Smooth muscle cell (in vitro differentiated cells): ENCODE results near the gene CAMSAP1. TPM values are rescaled to one million over a fixed set of nuclear protein-coding genes. Genes with fewer than 3 reads are reported as not detected.

Source experiments
- DNase-seq: peaks from one replicate; lab custom pipeline; 2025; ENCODE audit not compliant: unreplicated experiment; lab: John Stamatoyannopoulos, UW
- H2AFZ ChIP-seq: fragments of 200-600 bp; sonication (generic); 2 replicates; pipeline ENCODE4 v1.6.0; 2016; ENCODE audit warnings: antibody characterized with exemption, low read depth, mild to moderate bottlenecking
- H3F3A ChIP-seq: fragments of 200-600 bp; sonication (generic); 2 replicates; pipeline ENCODE4 v1.6.0; 2017; ENCODE audit warnings: antibody characterized with exemption, low read depth
- H3K27ac ChIP-seq: fragments of 200-600 bp; sonication (generic); 2 replicates; pipeline ENCODE4 v1.5.1; 2016; ENCODE audit warnings: low read depth, mild to moderate bottlenecking
- H3K27me3 ChIP-seq: fragments of 200-600 bp; sonication (generic); 2 replicates; pipeline ENCODE4 v1.6.1; 2016; ENCODE audit warnings: low read depth, mild to moderate bottlenecking
- H3K36me3 ChIP-seq: fragments of 200-600 bp; sonication (generic); 2 replicates; pipeline ENCODE4 v1.5.1; 2016; ENCODE audit warnings: low read depth
- H3K4me1 ChIP-seq: fragments of 200-600 bp; sonication (generic); 2 replicates; pipeline ENCODE4 v1.5.1; 2016; ENCODE audit warnings: low read depth
- H3K4me2 ChIP-seq: fragments of 200-600 bp; sonication (generic); 2 replicates; pipeline ENCODE4 v1.6.0; 2016; ENCODE audit warnings: mild to moderate bottlenecking
- H3K4me3 ChIP-seq: fragments of 200-600 bp; sonication (generic); 2 replicates; pipeline ENCODE4 v1.5.1; 2016; ENCODE audit warnings: mild to moderate bottlenecking
- H3K79me2 ChIP-seq: fragments of 200-600 bp; sonication (generic); 2 replicates; pipeline ENCODE4 v1.6.0; 2016; ENCODE audit warnings: low read depth, mild to moderate bottlenecking
- H3K9ac ChIP-seq: fragments of 200-600 bp; sonication (generic); 2 replicates; pipeline ENCODE4 v1.6.0; 2016; ENCODE audit warnings: low read depth
- H3K9me3 ChIP-seq: fragments of 200-600 bp; sonication (generic); replicated peaks from 2 replicates; pipeline ENCODE4 v1.5.1; 2016; ENCODE audit warnings: low read depth
- H4K20me1 ChIP-seq: fragments of 200-600 bp; sonication (generic); 2 replicates; pipeline ENCODE4 v1.6.0; 2016; ENCODE audit warnings: low read depth
- CTCF ChIP-seq: fragments of 200-600 bp; sonication (generic); IDR thresholded peaks from 2 replicates; pipeline ENCODE4 v1.5.1; 2017; ENCODE audit warnings: borderline replicate concordance, mild to moderate bottlenecking, antibody characterized with exemption; ENCODE audit not compliant: insufficient read depth, poor library complexity, severe bottlenecking
- WGBS: methylation state at CpG from one replicate; pipeline ENCODE4 v1.1.7; 2016; ENCODE audit warnings: low lambda C conversion rate; 5-methylcytosine and 5-hydroxymethylcytosine counted together
- polyA plus RNA-seq: library from polyadenylated mRNA; unstranded; fragments of >200 nt; fragmentation: Nextera tagmentation; extraction: Ambion mirVana; gene quantifications from 2 replicates; pipeline ENCODE4 v1.2.1, GENCODE V29; 2016
- total RNA-seq: library from RNA; depleted of rRNA; stranded (reverse); fragments of >200 nt; gene quantifications from 2 replicates; pipeline ENCODE4 v1.2.3, GENCODE V29; 2014

CAMSAP1 gene
- total and polyA plus RNA-seq, 2 experiments from 2014 or later = 5.4 to 17.8 TPM

- H3K9me3 ChIP-seq = no peaks in the 10 kb centered on the region
- H3K79me2 ChIP-seq = peaks cover 34% of the 10 kb centered on the region
- H3K27me3 ChIP-seq = no peaks in the 10 kb centered on the region
- no peak overlapping the region for H3K4me2 ChIP-seq
- H3K27ac ChIP-seq = no peak overlapping the region
- no peak for TF ChIP-seq CTCF
- 82% methylated on average over 1 of the region's 1 CpG for WGBS
- peaks cover 8% of the 10 kb centered on the region for H3F3A ChIP-seq
- no peak overlapping the region for H2AFZ ChIP-seq
- no peak for DNase-seq
- peaks cover 18% of the 10 kb centered on the region for H3K36me3 ChIP-seq
- no peak overlapping the region for H3K9ac ChIP-seq
- no peak overlapping the region for H3K4me3 ChIP-seq
- no peaks in the 10 kb centered on the region for H3K4me1 ChIP-seq
- peaks cover 62% of the 10 kb centered on the region for H4K20me1 ChIP-seq
These were observed 59.5 kb downstream of the CAMSAP1 start for GRCh38 chr9:135847833-135848232.

DNA sequence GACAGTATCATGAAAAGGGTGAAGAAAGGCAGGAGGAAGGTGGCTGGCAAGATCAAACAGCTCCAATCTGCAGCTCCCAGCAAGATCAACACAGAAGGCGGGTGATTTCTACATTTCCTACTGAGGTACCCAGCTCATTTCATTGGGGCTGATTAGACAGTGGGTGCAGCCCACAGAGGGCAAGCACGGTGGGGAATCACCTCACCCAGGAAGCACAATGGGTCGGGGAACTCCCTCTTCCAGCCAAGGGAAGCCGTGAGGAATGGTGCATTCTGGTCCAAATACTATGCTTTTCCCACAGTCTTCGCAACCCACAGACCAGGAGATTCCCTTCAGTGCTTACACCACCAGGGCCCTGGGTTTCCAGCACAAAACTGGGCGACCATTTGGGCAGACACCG, 66.8 kb downstream of the CAMSAP1 start:
- H3K9me3 ChIP-seq = no peaks in the 10 kb centered on the region
- no peak overlapping the region for H2AFZ ChIP-seq
- DNase-seq = no peak
- H3K9ac ChIP-seq = no peak overlapping the region
- no peaks in the 10 kb centered on the region for H3K27me3 ChIP-seq
- no peak overlapping the region for H3K4me3 ChIP-seq
- peaks cover 53% of the 10 kb centered on the region for H3K79me2 ChIP-seq
- no peak overlapping the region for H3K4me2 ChIP-seq
- H3K27ac ChIP-seq = no peak overlapping the region
- H3F3A ChIP-seq = no peaks in the 10 kb centered on the region
- no peak for TF ChIP-seq CTCF
- peaks cover 12% of the 10 kb centered on the region for H3K36me3 ChIP-seq
- 95% methylated on average over 7 of the region's 7 CpGs for WGBS
- peaks cover 6% of the 10 kb centered on the region for H3K4me1 ChIP-seq
- H4K20me1 ChIP-seq = peaks cover 69% of the 10 kb centered on the region

DNA sequence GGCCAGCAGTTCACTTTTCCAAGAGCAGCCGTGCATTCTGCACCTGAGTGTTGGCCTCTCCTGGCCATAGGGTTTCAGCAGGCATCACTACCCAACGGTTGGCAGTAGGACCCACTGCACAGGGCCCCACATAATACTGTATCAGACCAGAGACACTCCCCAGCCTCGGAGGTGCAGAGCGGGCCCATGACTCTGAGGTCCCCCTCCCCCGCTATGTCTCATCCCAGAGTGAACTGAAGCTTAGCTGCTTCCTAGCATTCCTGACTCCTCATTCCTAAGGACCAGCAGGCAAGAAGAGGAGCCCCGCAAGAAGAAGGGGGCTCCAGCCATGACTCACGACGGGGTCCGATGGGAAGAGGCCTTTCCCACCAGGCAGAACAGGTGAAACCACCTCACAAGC, 67.2 kb downstream of the CAMSAP1 start:
- Histone ChIP-seq H3K4me1 (peaks cover 6% of the 10 kb centered on the region), H3K9ac (no peak overlapping the region), H3F3A (no peaks in the 10 kb centered on the region), H3K36me3 (peaks cover 8% of the 10 kb centered on the region), H3K4me3 (no peak overlapping the region), H3K4me2 (no peak overlapping the region), H4K20me1 (peaks cover 74% of the 10 kb centered on the region), H3K27me3 (no peaks in the 10 kb centered on the region), H3K79me2 (peaks cover 49% of the 10 kb centered on the region), H3K27ac (no peak overlapping the region), H2AFZ (no peak overlapping the region), H3K9me3 (no peaks in the 10 kb centered on the region)
- TF ChIP-seq CTCF = no peak
- 96% methylated on average over 9 of the region's 9 CpGs for WGBS
- no peak for DNase-seq

DNA sequence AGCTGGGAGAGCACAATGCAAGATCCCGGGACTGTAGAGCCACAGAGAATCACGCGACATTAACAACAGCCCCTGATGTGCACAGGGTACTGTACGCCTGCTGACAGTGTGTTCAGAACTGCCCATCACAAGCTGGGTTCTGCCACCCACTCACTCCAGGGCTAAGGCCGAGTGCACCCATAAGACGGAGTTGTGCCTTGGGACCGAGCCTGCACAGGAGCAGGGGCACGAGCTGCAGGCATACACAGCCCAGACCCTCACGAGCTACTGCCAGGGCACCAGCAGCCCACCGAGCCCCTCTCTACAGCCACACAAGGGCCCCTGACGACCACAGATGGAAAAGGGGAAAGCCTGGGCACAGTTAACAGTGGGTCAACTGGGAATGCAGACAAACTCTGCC, 67.8 kb downstream of the CAMSAP1 start:
- H3K9ac ChIP-seq = no peak overlapping the region
- no peak overlapping the region for H3K4me2 ChIP-seq
- H4K20me1 ChIP-seq = peaks cover 79% of the 10 kb centered on the region
- H3K36me3 ChIP-seq = peaks cover 2% of the 10 kb centered on the region
- no peak for DNase-seq
- 97% methylated on average over 11 of the region's 11 CpGs for WGBS
- H3K27me3 ChIP-seq = no peaks in the 10 kb centered on the region
- TF ChIP-seq CTCF = no peak
- H3F3A ChIP-seq = no peaks in the 10 kb centered on the region
- H2AFZ ChIP-seq = no peak overlapping the region
- no peak overlapping the region for H3K4me3 ChIP-seq
- H3K79me2 ChIP-seq = peaks cover 43% of the 10 kb centered on the region
- H3K27ac ChIP-seq = no peak overlapping the region
- H3K9me3 ChIP-seq = no peaks in the 10 kb centered on the region
- H3K4me1 ChIP-seq = peaks cover 6% of the 10 kb centered on the region
